ENCODE results near the gene STEAP1B. TPM values are rescaled to one million over a fixed set of nuclear protein-coding genes. Genes with fewer than 3 reads are reported as not detected.

Gene STEAP1B
- total RNA-seq, 1 donor from 2014 or later, result not detected

DNA sequence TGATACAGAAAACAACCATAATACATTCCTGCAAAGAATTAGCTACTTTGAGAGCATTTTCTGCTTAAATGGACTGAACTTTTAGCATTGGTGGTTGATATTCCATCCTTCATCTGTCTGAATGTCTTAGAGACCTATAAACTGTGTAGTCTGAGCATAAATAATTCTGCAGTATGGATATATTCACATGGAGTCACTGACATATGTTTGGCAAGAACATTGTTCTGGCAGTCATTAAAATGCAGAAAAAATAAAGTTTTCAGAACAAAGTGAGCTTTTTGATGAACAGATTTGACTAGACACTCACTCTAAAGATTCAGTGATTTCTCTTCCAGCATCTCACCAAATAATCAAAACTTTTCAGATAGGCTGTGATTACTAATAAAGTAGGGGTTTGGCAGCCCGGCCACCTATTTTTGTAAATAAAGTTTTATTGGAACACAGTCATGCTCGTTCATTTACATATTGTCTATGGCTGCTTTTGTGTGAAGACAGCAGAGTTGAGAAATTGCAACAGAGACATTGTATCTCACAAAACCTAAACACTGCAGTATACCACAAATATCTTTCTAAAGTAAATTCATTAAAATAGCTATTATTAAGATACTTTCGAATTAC, 98.9 kb downstream of the STEAP1B start:
- H3K36me3 Mint-ChIP-seq (ENCODE audit: unreplicated experiment), result no peaks in the 10 kb centered on the region
- H3K9me3 Mint-ChIP-seq (ENCODE audit: unreplicated experiment), result peaks cover 2% of the 10 kb centered on the region
- no peaks in the 10 kb centered on the region for H3K27me3 Mint-ChIP-seq (ENCODE audit: unreplicated experiment)
- H3K4me1 Mint-ChIP-seq (ENCODE audit: low read depth, unreplicated experiment), result peaks cover 4% of the 10 kb centered on the region
- DNase-seq, result no peak
- H3K27ac Mint-ChIP-seq (ENCODE audit: unreplicated experiment), result no peak overlapping the region
- H3K4me3 Mint-ChIP-seq (ENCODE audit: unreplicated experiment), result no peak overlapping the region
- no peak for TF ChIP-seq CTCF (IDR thresholded peaks at IDR 0.05; ENCODE audit: partially characterized antibody, unreplicated experiment)

- DNase-seq, result no peak
- Mint-ChIP-seq H3K4me3 (ENCODE audit: unreplicated experiment) (no peak overlapping the region), H3K9me3 (ENCODE audit: unreplicated experiment) (peaks cover 2% of the 10 kb centered on the region), H3K27me3 (ENCODE audit: unreplicated experiment) (no peaks in the 10 kb centered on the region), H3K4me1 (ENCODE audit: low read depth, unreplicated experiment) (peaks cover 4% of the 10 kb centered on the region), H3K27ac (ENCODE audit: unreplicated experiment) (no peak overlapping the region), H3K36me3 (ENCODE audit: unreplicated experiment) (no peaks in the 10 kb centered on the region)
- TF ChIP-seq CTCF (IDR thresholded peaks at IDR 0.05; ENCODE audit: partially characterized antibody, unreplicated experiment), result no peak
Measured at GRCh38 chr7:22400150-22400814, 99.7 kb downstream of the STEAP1B start.

DNA sequence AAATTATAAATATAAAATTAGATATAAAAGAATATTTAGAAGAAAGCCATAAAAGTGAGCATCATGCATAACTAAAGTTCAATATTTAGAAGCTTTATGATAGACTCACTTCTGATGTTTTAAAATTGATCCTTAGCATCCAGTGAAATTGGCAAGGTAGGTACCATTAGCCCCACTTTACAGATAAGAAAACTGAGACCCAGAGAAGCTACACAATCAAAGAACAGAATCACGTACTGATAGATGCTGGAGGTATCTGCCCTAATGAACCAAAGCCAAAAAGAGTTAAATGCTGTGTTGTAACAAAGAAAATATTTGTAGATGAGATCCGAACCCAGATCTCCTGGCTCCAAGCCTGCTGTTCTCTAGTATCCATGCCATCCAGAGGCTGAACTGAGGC, 100.4 kb downstream of the STEAP1B start:
- Mint-ChIP-seq H3K27me3 (ENCODE audit: unreplicated experiment) (no peaks in the 10 kb centered on the region), H3K4me3 (ENCODE audit: unreplicated experiment) (no peak overlapping the region), H3K4me1 (ENCODE audit: low read depth, unreplicated experiment) (peaks cover 4% of the 10 kb centered on the region), H3K36me3 (ENCODE audit: unreplicated experiment) (no peaks in the 10 kb centered on the region), H3K27ac (ENCODE audit: unreplicated experiment) (no peak overlapping the region), H3K9me3 (ENCODE audit: unreplicated experiment) (peaks cover 2% of the 10 kb centered on the region)
- TF ChIP-seq CTCF (IDR thresholded peaks at IDR 0.05; ENCODE audit: partially characterized antibody, unreplicated experiment), result no peak
- DNase-seq, result no peak

DNA sequence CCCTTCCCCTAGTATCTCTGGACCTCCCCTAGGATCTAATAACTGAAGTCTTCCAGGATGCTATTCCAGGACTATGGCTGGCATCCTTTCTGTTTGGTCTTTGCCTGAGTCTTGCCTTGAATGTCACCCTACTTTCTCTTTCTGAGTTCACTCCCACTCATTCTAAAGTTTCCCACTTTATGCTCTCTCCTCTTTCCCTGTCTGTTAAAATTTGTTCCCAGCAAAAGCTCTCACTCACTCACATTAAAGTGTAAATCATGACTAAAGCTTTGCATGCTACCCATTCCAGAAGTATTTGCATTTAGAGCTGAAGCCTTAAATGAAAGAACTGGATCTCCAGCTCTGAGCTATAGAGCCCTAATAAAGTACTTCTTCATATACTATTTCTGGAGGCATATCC, 100.9 kb downstream of the STEAP1B start:
- H3K27me3 Mint-ChIP-seq (ENCODE audit: unreplicated experiment), result no peaks in the 10 kb centered on the region
- H3K4me3 Mint-ChIP-seq (ENCODE audit: unreplicated experiment), result no peak overlapping the region
- TF ChIP-seq CTCF (IDR thresholded peaks at IDR 0.05; ENCODE audit: partially characterized antibody, unreplicated experiment), result no peak
- DNase-seq, result no peak
- H3K9me3 Mint-ChIP-seq (ENCODE audit: unreplicated experiment), result peaks cover 2% of the 10 kb centered on the region
- H3K36me3 Mint-ChIP-seq (ENCODE audit: unreplicated experiment), result no peaks in the 10 kb centered on the region
- H3K4me1 Mint-ChIP-seq (ENCODE audit: low read depth, unreplicated experiment), result peaks cover 4% of the 10 kb centered on the region
- no peak overlapping the region for H3K27ac Mint-ChIP-seq (ENCODE audit: unreplicated experiment)

DNA sequence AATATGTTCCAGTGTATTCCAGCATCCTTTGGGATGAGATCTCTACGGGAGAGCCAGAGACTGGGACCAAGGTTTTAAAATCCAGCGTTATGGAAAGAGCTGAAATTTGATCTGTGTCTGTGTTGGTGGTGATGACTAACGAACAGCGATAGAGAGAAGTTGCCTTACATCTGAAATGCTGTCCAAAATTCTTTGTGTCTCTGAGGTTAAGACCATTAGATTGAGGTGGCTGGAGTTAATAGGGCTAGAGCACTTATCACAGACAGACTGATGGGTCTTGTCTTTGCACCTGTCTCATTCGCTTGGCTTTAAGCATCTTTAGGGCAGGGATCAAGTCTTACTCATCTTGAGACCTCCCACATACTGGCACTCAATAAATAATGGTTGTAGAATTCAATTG, 102.0 kb downstream of the STEAP1B start:
- no peak for DNase-seq
- no peaks in the 10 kb centered on the region for H3K36me3 Mint-ChIP-seq (ENCODE audit: unreplicated experiment)

More for the DNA sequence above, 102.0 kb downstream of the STEAP1B start:
- H3K27ac Mint-ChIP-seq (ENCODE audit: unreplicated experiment), result no peak overlapping the region
- no peak overlapping the region for H3K4me3 Mint-ChIP-seq (ENCODE audit: unreplicated experiment)
- no peak for TF ChIP-seq CTCF (IDR thresholded peaks at IDR 0.05; ENCODE audit: partially characterized antibody, unreplicated experiment)
- no peaks in the 10 kb centered on the region for H3K27me3 Mint-ChIP-seq (ENCODE audit: unreplicated experiment)
- peaks cover 2% of the 10 kb centered on the region for H3K9me3 Mint-ChIP-seq (ENCODE audit: unreplicated experiment)
- peaks cover 4% of the 10 kb centered on the region for H3K4me1 Mint-ChIP-seq (ENCODE audit: low read depth, unreplicated experiment)
